Naive thymus-derived CD4-positive, alpha-beta T cell (primary cell): ENCODE measurements around the gene B3GALT5. TPM values are rescaled to one million over a fixed set of nuclear protein-coding genes. Genes with fewer than 3 reads are reported as not detected.

ENCODE experiments used
- ATAC-seq: fragments of 150-1000 bp; cut with Tn5 transposase; 2 replicates; pipeline ENCODE4 v1.10.0; 2021; ENCODE audit warnings: mild to moderate bottlenecking, moderate library complexity
- CTCF ChIA-PET: fragments of 350-600 bp; sonication (Branson Sonifier 250); formaldehyde crosslinking; loops from one replicate; lab custom pipeline; 2021; ENCODE audit warnings: antibody characterized with exemption; lab: Charles Lee
- POLR2A ChIA-PET: fragments of 350-600 bp; sonication (Branson Sonifier 250); formaldehyde crosslinking; loops from one replicate; lab custom pipeline; 2021; ENCODE audit warnings: antibody characterized with exemption, inconsistent platforms; lab: Charles Lee
- DNase-seq, 9 donors: peaks; one replicate each; pipeline versions ENCODE4 v3.0.0 to v3.0.0-alpha.2; 2020 to 2022; ENCODE audit warnings: mixed read lengths in 1 of 9
- H3K27ac ChIP-seq: one replicate; pipeline ENCODE4 v1.7.0; 2013; ENCODE audit warnings: mild to moderate bottlenecking, low read depth, low read length, moderate library complexity
- H3K27me3 ChIP-seq, 2 donors: one replicate each; pipeline ENCODE4 v1.7.0; 2013; ENCODE audit warnings: low read length in 2 of 2, mild to moderate bottlenecking in 2 of 2, moderate library complexity in 2 of 2; ENCODE audit not compliant: control insufficient read depth in 2 of 2, insufficient read depth in 2 of 2
- H3K36me3 ChIP-seq, 3 experiments: 1 replicate in 2 of 3; 2 replicates in 1 of 3; pipeline ENCODE4 v1.7.0; 2013; ENCODE audit warnings: low read length in 3 of 3, mild to moderate bottlenecking in 3 of 3, moderate library complexity in 1 of 3; ENCODE audit not compliant: insufficient read depth in 3 of 3, control insufficient read depth in 2 of 3
- H3K4me1 ChIP-seq, 2 donors: one replicate each; pipeline ENCODE4 v1.7.0; 2013; ENCODE audit warnings: low read length in 2 of 2, mild to moderate bottlenecking in 2 of 2, moderate library complexity in 1 of 2; ENCODE audit not compliant: control insufficient read depth in 2 of 2, insufficient read depth in 2 of 2
- H3K4me3 ChIP-seq: 2 replicates; pipeline ENCODE4 v1.7.0; 2013; ENCODE audit warnings: mild to moderate bottlenecking, low read length
- H3K9me3 ChIP-seq, 3 experiments: 1 replicate in 2 of 3; 2 replicates in 1 of 3; pipeline ENCODE4 v1.7.0; 2013; ENCODE audit warnings: low read length in 3 of 3; ENCODE audit not compliant: control insufficient read depth in 2 of 3
- H3K27ac Mint-ChIP-seq, 9 donors: one replicate each; pipeline ENCODE4 v1.8.0; 2020 to 2022; ENCODE audit warnings: mixed read lengths in 9 of 9, mild to moderate bottlenecking in 8 of 9, moderate library complexity in 5 of 9, inconsistent platforms in 2 of 9
- H3K27me3 Mint-ChIP-seq, 5 donors: one replicate each; pipeline ENCODE4 v1.8.0; 2021 to 2022; ENCODE audit warnings: mixed read lengths in 5 of 5, mild to moderate bottlenecking in 1 of 5
- H3K36me3 Mint-ChIP-seq, 5 donors: one replicate each; pipeline ENCODE4 v1.8.0; 2020 to 2022; ENCODE audit warnings: mixed read lengths in 5 of 5, mild to moderate bottlenecking in 3 of 5, inconsistent platforms in 1 of 5
- H3K4me1 Mint-ChIP-seq, 7 donors: one replicate each; pipeline ENCODE4 v1.8.0; 2020 to 2022; ENCODE audit warnings: mixed read lengths in 7 of 7, mild to moderate bottlenecking in 3 of 7, inconsistent platforms in 1 of 7
- H3K4me3 Mint-ChIP-seq, 10 donors: one replicate each; pipeline ENCODE4 v1.8.0; 2020 to 2022; ENCODE audit warnings: mild to moderate bottlenecking in 10 of 10, mixed read lengths in 10 of 10, moderate library complexity in 6 of 10, inconsistent platforms in 2 of 10
- H3K9me3 Mint-ChIP-seq, 11 donors: one replicate each; pipeline ENCODE4 v1.8.0; 2020 to 2022; ENCODE audit warnings: mixed read lengths in 11 of 11, mild to moderate bottlenecking in 4 of 11, inconsistent platforms in 1 of 11, moderate library complexity in 1 of 11
- intact Hi-C, 2 donors: fragments of 100-400 bp; cut with micrococcal nuclease; formaldehyde crosslinking; loops; one replicate each; pipeline ENCODE4 v1.15.1; 2023
- polyA plus RNA-seq, 2 donors: library from polyadenylated mRNA; unstranded; fragments of 300-500 nt; fragmentation: Illumina TruSeq; gene quantifications; one replicate each; pipeline ENCODE4 v1.2.3, GENCODE V29; 2021
- total RNA-seq, 6 experiments: library from RNA in 5 of 6; stranded (reverse) in 5 of 6; gene quantifications; 1 replicate in 5 of 6; 2 replicates in 1 of 6; pipeline ENCODE4 v1.2.3 and lab custom pipeline; 2021 to 2026

B3GALT5 gene
- total and polyA plus RNA-seq, 7 experiments from 2014 or later, result not detected

DNA sequence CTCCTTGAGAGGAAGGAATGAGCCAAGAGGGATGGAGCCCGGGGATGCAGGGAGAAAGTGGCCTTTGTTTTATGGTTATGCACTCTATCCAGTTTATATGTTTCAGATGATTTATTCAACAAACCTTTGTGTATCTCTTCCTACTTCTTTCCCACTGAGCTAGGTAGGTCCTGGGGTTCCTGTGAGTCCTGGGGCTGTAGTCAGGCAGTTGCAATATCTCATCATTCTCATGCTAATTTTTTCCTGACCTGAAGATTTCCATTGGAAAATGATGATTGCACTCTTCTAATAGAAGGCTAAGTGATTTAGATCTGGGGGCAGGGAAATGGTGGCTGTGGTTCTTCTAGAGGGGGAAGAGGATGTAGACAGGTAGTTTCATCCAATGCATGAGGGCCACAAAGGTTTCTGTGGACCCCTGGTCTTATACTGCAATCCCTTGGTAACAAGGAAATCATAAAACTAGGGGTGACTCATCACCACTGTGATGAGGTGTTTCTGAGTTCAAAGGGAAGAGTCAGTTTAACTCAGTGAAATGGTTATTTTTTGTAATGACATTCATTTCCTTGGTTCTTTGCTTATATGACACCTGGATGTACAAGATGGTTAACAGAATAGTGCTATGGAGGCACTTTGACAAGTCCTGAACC, 20.2 kb downstream of the B3GALT5 start:
- no peak for DNase-seq
- CTCF ChIA-PET, result no interaction called here
- H3K4me3 ChIP-seq, result no peak overlapping the region
- no peak overlapping the region for H3K4me3 Mint-ChIP-seq
- peaks cover 1 to 72% (median 27%) of the 10 kb centered on the region in 5 donors for H3K27me3 Mint-ChIP-seq
- H3K9me3 Mint-ChIP-seq, result peaks cover 0 to 20% (median 0%) of the 10 kb centered on the region in 11 donors
- no peaks in the 10 kb centered on the region for H3K27me3 ChIP-seq
- no peak for ATAC-seq
- POLR2A ChIA-PET, result no interaction called here
- H3K4me1 Mint-ChIP-seq, result no peaks in the 10 kb centered on the region
- H3K27ac Mint-ChIP-seq, result no peak overlapping the region
- intact Hi-C loops, result no loop called here
- peaks cover 0 to 3% (median 0%) of the 10 kb centered on the region in 5 donors for H3K36me3 Mint-ChIP-seq
- H3K36me3 ChIP-seq, result no peaks in the 10 kb centered on the region
- H3K9me3 ChIP-seq, result no peaks in the 10 kb centered on the region
- H3K4me1 ChIP-seq, result no peaks in the 10 kb centered on the region
- H3K27ac ChIP-seq, result no peak overlapping the region

DNA sequence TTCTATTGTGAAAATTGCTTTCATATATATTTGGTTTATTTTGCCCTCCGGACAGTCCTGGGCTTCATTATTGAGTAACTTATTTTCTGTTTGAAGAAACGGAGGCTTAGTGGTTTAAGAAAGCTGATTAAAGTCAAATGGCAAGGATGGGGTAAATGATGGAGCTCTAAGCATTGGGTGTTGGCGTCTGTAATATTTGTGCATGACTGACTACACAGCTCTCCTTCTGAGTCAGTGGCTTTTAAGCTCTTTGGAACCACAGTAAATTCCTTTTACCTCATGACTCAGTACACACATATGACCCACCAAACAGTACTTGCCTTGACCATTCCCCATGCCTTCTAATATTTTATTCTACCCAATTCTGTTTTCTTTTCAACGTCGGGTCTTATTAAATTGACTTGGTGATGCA, 21.0 kb downstream of the B3GALT5 start:
- CTCF ChIA-PET, result no interaction called here
- peaks cover 1 to 74% (median 28%) of the 10 kb centered on the region in 5 donors for H3K27me3 Mint-ChIP-seq
- POLR2A ChIA-PET, result no interaction called here

DNA sequence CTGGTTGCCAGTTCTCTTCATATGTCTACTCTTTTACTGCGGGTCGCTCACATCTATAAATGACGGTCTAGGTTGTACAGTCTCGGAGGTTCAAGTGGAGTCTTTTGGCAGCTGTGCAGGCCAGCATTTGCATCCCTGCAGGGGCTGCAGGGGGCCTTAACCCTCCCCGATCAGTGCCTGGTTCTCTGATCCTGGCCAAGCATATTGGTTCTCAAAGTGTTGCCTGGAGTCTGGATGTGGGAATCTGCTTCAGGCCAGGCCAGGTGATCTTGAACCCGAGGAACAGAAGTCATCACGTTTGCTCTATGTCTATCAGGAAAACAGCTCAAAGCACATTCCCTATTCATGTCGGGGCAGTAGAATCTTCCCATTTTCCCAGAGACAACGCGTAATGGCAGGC, 21.8 kb downstream of the B3GALT5 start:
- no peaks in the 10 kb centered on the region for H3K36me3 ChIP-seq
- DNase-seq, result no peak
- no peaks in the 10 kb centered on the region for H3K27me3 ChIP-seq
- H3K4me3 Mint-ChIP-seq, result no peak overlapping the region
- no peaks in the 10 kb centered on the region for H3K9me3 ChIP-seq
- ATAC-seq, result no peak
- peaks cover 1 to 72% (median 26%) of the 10 kb centered on the region in 5 donors for H3K27me3 Mint-ChIP-seq
- no peaks in the 10 kb centered on the region for H3K4me1 Mint-ChIP-seq
- H3K9me3 Mint-ChIP-seq, result peaks cover 0 to 20% (median 0%) of the 10 kb centered on the region in 11 donors
- H3K27ac ChIP-seq, result no peak overlapping the region
- ChIA-PET POLR2A (interaction anchor here (0.6 kb wide), 1 partner anchor 13 kb away, joined by 3 read pairs; no protein-coding TSS in a partner anchor), CTCF (no interaction called here)
- H3K36me3 Mint-ChIP-seq, result peaks cover 0 to 3% (median 0%) of the 10 kb centered on the region in 5 donors
- no peak overlapping the region for H3K27ac Mint-ChIP-seq
- no peaks in the 10 kb centered on the region for H3K4me1 ChIP-seq
- intact Hi-C loops, result no loop called here
- H3K4me3 ChIP-seq, result no peak overlapping the region

More for the DNA sequence above, 21.0 kb downstream of the B3GALT5 start:
- no peaks in the 10 kb centered on the region for H3K9me3 ChIP-seq
- H3K27ac ChIP-seq, result no peak overlapping the region
- DNase-seq, result no peak
- no peaks in the 10 kb centered on the region for H3K36me3 ChIP-seq
- Mint-ChIP-seq H3K4me3 (no peak overlapping the region), H3K4me1 (no peaks in the 10 kb centered on the region), H3K36me3 (peaks cover 0 to 3% (median 0%) of the 10 kb centered on the region in 5 donors), H3K9me3 (peaks cover 0 to 20% (median 0%) of the 10 kb centered on the region in 11 donors), H3K27ac (no peak overlapping the region)
- no peak for ATAC-seq
- no peaks in the 10 kb centered on the region for H3K27me3 ChIP-seq
- H3K4me1 ChIP-seq, result no peaks in the 10 kb centered on the region
- intact Hi-C loops, result no loop called here
- no peak overlapping the region for H3K4me3 ChIP-seq

DNA sequence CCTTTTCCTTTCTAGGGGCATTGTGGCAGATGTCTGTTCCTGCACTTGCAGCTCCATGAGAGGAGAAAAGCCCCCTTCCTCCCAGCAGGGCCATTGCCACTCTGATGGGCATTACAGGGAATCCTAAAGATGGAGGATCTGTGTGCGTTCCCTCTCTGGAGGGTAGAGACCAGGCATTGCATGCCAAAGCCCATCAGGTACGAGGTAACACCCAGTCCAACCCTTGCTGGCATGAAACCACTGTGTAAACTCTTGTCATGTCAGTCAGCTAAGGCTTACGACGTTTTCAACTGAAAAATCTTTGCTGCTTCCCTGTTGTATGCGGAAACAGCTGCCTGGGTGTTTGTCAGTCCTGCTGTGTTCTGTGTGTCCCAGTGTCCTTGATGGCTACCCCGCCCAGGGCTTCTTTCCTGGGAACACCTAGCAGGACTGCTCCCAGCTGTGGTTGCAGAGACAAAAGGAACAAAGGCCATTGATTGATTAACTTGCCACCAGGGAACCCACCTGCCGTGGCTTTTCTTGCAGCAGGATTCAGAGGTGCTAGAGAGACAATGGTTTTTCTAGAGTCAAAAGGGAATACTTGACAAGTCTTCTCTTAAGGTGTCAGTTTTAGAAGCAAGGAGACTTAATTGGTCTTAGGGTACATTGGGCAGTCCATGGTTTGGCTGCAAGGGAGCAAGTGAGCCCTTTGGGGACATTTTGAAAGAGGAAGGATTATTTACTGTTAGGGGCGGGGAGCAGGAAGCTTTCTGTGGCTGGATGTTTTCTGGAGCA, 24.6 kb downstream of the B3GALT5 start:
- intact Hi-C loops, result no loop called here
- Mint-ChIP-seq H3K27ac (no peak overlapping the region), H3K9me3 (peaks cover 0 to 18% (median 0%) of the 10 kb centered on the region in 11 donors), H3K27me3 (peaks cover 0 to 61% (median 30%) of the 10 kb centered on the region in 5 donors), H3K36me3 (peaks cover 0 to 3% (median 0%) of the 10 kb centered on the region in 5 donors), H3K4me1 (no peaks in the 10 kb centered on the region), H3K4me3 (no peak overlapping the region)
- DNase-seq (no peak), ATAC-seq (no peak)
- H3K27me3 ChIP-seq, result no peaks in the 10 kb centered on the region
- H3K27ac ChIP-seq, result no peak overlapping the region
- no peaks in the 10 kb centered on the region for H3K36me3 ChIP-seq
- ChIA-PET POLR2A (no interaction called here), CTCF (no interaction called here)
- no peaks in the 10 kb centered on the region for H3K4me1 ChIP-seq
- no peak overlapping the region for H3K4me3 ChIP-seq
- H3K9me3 ChIP-seq, result no peaks in the 10 kb centered on the region

DNA sequence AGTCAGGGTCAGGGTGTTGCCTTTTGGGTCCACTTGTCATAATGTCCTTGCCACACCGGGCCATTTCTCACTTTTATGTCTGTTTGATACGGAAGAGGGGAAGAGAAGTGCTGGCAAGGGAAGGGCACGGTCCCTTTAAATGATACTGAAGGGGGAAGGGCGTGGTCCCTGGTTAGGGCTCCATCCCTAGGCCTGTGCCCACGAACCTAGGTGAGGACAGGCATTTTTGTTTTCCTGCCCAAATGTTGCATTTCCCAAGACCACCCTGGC, 25.2 kb downstream of the B3GALT5 start:
- DNase-seq (no peak), ATAC-seq (no peak)
- H3K36me3 ChIP-seq, result no peaks in the 10 kb centered on the region
- H3K9me3 ChIP-seq, result no peaks in the 10 kb centered on the region
- ChIA-PET POLR2A (no interaction called here), CTCF (no interaction called here)
- intact Hi-C loops, result no loop called here
- no peaks in the 10 kb centered on the region for H3K27me3 ChIP-seq
- peaks cover 0 to 16% (median 0%) of the 10 kb centered on the region in 11 donors for H3K9me3 Mint-ChIP-seq
- peaks cover 0 to 3% (median 0%) of the 10 kb centered on the region in 5 donors for H3K36me3 Mint-ChIP-seq
- H3K4me1 ChIP-seq, result no peaks in the 10 kb centered on the region
- no peak overlapping the region for H3K27ac Mint-ChIP-seq
- peaks cover 0 to 61% (median 33%) of the 10 kb centered on the region in 5 donors for H3K27me3 Mint-ChIP-seq
- H3K4me3 Mint-ChIP-seq, result no peak overlapping the region
- no peaks in the 10 kb centered on the region for H3K4me1 Mint-ChIP-seq
- no peak overlapping the region for H3K4me3 ChIP-seq
- H3K27ac ChIP-seq, result no peak overlapping the region

DNA sequence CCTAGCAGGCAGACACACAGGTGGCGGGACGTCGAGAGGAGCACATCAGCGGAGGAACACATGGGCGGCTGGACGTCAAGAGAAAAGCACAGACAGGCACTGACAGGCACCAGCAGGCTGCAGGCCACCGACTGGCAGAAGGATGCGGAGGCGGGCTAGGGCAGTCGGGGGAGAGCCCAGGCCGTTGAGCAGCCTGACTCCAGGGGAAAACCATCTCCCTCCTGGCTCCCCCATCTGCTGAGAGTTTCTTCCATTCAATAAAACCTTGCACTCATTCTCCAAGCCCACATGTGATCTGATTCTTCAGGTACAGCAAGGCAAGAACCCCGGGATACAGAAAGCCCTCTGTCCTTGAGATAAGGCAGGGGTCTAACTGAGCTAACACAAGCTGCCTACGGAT, 25.5 kb downstream of the B3GALT5 start:
- H3K27me3 Mint-ChIP-seq, result peaks cover 0 to 64% (median 31%) of the 10 kb centered on the region in 5 donors
- ATAC-seq, result no peak
- Histone ChIP-seq H3K27ac (no peak overlapping the region), H3K36me3 (no peaks in the 10 kb centered on the region), H3K4me3 (no peak overlapping the region), H3K27me3 (no peaks in the 10 kb centered on the region), H3K4me1 (no peaks in the 10 kb centered on the region), H3K9me3 (no peaks in the 10 kb centered on the region)
- no peak overlapping the region for H3K4me3 Mint-ChIP-seq
- POLR2A ChIA-PET, result no interaction called here
- peaks cover 0 to 3% (median 0%) of the 10 kb centered on the region in 5 donors for H3K36me3 Mint-ChIP-seq
- peaks cover 0 to 15% (median 0%) of the 10 kb centered on the region in 11 donors for H3K9me3 Mint-ChIP-seq
- no peak overlapping the region for H3K27ac Mint-ChIP-seq
- intact Hi-C loops, result no loop called here
- DNase-seq, result no peak
- H3K4me1 Mint-ChIP-seq, result no peaks in the 10 kb centered on the region
- CTCF ChIA-PET, result no interaction called here
